Endometrial microvascular endothelial cells (primary cell): ENCODE data around the gene AP5Z1. TPM values are rescaled to one million over a fixed set of nuclear protein-coding genes. Genes with fewer than 3 reads are reported as not detected.
"Not testable (repeated sequence)": the region's sequence is repeated elsewhere in the genome, so short reads cannot be mapped to it uniquely, and the experiment has no call there.

Source experiments
- in situ Hi-C: cut with HindIII; loops from 2 replicates; pipeline ENCODE4 v1.10.0; 2017; ENCODE audit warnings: low sequenced_read_pairs, low pct_unique_long_range_greater_than_20kb; ENCODE audit errors: inconsistent ontology term
- total RNA-seq: library from RNA; depleted of rRNA; stranded (reverse); fragments of >200 nt; gene quantifications from one replicate; pipeline ENCODE4 v1.2.3, GENCODE V29; 2015; ENCODE audit errors: inconsistent ontology term

The AP5Z1 gene
- total RNA-seq, 1 donor from 2014 or later = 25.6 TPM

DNA sequence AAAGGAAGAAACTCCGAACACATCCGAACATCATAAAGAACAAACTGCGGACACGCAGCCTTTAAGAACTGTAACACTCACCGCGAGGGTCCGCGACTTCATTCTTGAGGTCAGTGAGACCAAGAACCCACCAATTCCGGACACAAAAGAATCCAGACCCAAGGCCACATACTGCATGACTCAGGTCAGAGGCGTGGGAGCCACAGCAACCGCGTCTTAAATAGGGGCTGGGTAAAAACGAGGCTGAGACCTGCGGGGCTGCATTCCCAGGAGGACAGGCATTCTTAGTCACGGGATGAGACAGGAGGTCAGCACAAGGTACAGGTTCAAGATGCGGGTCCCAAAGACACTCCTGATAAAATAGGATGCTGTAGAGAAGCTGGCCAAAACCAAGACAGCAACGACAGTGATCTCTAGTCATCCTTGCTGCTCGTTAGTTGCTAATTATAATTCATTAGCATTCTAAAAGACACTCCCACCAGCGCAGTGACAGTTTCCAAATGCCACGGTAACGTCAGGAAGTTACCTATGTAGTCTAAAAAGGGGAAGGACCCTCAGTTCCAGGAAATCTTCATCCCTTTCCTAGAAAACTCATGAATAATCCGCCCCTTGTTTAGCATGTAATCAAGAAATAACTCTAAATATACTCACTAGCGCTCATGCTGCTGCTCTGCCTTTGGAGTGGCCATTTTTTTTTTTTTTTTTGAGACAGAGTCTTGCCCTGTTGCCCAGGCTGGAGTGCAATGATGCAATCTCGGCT lies 19.3 kb downstream of the AP5Z1 start:
- in situ Hi-C loops = no loop called here

DNA sequence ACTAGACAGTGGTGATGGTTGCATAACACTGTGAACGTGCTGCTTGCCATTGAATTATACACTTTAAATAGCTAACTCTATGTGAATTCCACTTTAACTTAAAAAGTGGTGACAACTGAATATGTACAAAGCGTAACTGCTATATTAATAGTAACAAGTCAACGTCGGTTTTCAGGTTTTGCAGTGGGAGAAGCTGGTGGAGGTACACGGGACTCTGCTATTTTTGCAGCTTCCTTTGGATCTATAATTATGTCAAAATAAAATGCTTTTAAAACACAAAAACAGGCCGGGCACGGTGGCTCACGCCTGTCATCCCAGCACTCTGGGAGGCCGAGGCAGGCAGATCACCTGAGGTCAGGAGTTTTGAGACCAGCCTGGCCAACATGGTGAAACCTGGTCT lies 21.0 kb downstream of the AP5Z1 start:
- in situ Hi-C loops = no loop called here

GRCh38 chr7:4797858-4798705 lies 22.7 kb downstream of the AP5Z1 start:
- in situ Hi-C loops = no loop called here

DNA sequence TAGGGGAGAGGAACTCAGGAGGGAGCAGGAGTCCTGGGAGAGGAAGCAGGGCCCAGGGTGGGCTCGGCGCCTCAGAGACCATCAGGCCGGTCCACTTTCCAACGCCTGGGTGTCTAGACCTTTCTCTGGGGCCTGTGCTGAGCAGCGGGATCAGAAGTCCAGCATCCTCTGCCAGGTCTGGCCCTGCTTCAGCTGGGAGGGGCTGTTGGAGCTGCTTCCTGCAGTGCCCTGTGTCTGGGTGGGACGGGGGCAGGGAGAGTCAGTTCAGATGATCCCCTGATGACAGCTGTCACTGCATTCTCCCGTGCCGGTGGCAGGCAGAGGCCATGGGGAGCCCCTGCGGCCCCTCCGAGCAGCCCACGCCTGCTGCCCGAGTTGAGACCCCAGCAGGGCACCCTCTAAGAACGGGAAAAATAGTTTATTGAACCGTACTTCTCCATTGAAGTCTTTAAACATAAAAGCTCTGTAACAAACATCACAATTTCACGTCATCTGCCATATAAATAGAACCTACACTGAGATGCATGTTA lies 23.3 kb downstream of the AP5Z1 start:
- in situ Hi-C loops = no loop called here

GRCh38 chr7:4799508-4800268 lies 24.3 kb downstream of the AP5Z1 start:
- in situ Hi-C loops = no loop called here

GRCh38 chr7:4800487-4800886 lies 25.1 kb downstream of the AP5Z1 start:
- in situ Hi-C loops = no loop called here

DNA sequence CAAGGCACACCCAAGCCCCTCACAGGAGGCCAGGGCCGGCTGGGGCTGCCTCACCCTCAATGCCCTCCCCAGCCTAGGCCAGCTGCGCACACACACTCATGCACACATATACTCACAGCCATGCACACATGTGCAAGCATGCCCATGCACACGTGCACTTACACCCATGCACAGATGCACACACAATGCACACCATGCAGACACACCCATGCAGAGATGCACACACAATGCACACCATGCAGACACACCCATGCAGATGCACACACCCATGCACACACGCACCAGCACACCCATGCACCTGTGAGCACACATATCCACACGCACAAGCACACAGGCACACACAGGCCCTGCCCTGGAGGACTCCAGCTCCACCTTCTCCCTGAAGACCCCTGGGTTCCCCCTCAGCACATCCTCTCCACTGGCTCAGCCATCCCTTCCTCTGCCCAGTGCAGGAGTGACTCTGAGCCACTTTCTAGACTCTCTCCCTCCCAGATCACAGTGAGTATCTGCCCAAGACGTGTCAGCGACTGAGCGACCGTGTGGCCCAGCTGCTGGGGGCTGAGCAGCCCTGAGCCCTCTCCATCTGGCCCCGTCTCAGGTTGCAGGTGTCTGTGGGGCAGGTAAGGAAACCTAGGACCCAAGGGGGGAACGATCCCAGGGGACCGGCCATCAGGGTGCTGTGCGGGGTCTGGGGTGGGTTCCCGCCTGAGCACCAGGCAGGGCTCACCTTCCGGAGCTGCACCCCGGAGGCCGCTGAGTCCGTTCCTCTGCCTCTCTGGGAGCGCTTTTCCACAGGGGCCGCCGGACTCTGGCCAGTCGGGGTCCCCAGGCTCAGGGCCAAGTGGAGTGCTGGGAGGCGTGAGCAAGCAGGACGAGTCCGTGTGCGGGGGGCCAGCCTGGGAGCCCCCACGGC lies 25.8 kb downstream of the AP5Z1 start:
- in situ Hi-C loops = no loop called here

- in situ Hi-C loops = no loop called here
Measured at GRCh38 chr7:4801839-4802231, 26.4 kb downstream of the AP5Z1 start.

- in situ Hi-C loops = not testable (repeated sequence)
Measured at GRCh38 chr7:4802577-4802976, 27.2 kb downstream of the AP5Z1 start.

DNA sequence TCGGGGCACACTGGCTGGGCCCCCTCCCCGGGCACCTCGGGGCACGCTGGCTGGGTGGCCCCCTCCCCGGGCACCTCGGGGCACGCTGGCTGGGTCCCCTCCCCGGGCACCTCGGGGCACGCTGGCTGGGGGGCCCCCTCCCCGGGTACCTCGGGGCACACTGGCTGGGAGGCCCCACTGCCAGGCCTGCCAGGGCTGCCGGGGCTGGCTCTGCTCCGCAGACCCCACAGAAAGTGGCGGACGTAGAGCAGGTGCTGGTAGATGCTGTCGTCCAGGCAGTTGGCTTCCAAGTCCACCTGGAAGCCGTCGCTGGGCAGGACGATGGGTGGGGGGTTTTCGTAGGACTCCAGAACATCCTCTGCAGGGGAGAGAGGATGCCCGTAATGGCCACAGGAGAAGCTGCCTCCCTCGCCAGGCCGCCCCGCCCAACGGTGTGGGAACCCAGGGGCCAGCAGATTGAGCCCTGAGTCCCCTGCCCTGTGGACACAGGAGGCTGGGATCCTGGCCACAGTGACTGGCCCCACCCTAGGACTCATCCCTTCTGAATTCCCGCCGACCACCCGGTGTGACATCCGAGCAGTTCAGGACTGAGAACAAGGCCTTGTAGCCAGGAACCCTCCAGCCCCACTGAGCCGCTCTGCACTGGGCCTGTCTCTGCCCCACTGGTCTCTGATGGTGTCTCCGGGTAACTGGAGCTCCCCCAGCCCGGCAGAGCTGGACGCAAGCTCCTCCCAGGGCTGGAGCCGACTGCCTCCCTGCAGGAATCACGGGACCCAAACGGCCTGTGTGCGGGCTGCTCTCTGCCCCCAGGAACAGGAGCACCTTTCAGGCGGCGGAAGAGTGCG lies 28.2 kb downstream of the AP5Z1 start:
- in situ Hi-C loops = no loop called here

GRCh38 chr7:4805110-4805983 lies 29.9 kb downstream of the AP5Z1 start:
- in situ Hi-C loops = no loop called here

DNA sequence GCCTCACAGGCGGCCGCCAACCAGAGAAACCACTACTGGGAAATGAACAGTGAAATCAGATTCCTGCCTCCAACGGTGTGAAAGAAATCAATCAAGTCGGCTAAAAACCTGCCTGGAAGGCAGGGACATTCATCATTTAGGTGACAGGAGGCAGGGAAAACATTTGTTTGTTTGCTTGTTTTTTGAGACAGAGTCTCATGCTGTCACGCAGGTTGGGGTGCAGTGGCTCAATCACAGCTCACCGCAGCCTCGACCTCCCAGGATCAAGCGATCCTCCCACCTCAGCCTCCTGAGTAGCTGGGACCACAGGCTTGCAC lies 30.5 kb downstream of the AP5Z1 start:
- in situ Hi-C loops = no loop called here

DNA sequence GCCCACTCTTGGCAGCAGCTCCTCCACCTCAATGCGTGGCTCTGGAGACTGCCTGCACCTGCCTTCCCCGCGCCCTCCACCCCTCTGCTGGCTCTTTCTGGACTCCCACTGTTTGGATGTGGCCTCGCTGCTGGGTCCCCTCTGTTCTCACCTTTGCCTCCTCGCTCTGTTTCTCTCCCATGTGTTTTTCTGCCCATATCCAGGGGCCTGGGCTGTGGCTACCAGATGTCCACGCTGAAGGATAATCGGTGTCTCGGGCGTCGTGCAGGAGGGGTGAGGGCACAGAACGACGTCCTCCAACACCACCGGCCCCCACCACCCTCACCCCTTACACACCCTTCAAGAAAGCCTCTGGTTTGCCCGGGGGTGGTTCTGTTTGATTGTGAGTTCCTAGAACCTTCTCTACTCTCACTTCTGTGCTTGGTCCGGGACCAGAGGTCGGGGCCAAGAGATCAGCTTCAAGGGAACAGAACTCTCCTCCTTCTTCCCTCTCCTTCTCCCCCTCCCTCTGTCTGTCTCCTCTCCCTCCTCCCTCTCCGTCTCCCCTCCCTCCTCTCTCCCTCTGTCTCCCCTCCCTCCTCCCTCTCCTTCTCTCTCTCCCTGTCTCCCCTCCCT lies 31.7 kb downstream of the AP5Z1 start:
- in situ Hi-C loops = no loop called here

- in situ Hi-C loops = no loop called here
Measured at GRCh38 chr7:4807598-4808016, 32.2 kb downstream of the AP5Z1 start.

DNA sequence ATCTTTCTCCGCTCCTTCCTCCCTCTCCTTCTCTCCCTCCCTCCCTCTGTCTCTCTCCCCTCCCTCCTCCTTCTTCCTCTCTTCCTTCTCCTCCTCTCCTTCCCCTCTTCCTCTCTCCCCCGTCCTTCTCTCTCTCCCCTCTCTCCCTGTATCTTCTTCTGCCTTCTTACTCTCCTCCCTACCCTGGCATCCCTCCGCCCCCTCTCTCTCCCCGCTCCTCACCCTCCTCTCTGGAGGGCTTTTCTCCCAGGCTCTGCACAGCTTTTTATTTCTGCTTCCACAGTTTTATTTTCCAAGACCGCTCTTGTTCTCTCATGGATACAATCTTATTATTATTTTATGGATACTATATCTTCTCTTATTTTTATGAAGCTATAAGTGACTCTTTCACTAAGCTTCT lies 32.6 kb downstream of the AP5Z1 start:
- in situ Hi-C loops = no loop called here

GRCh38 chr7:4808565-4808964 lies 33.1 kb downstream of the AP5Z1 start:
- in situ Hi-C loops = no loop called here
